ENCODE data around the gene KRTAP20-4.

The KRTAP20-4 gene

GRCh38 chr21:30646904-30647414, 26.5 kb downstream of the KRTAP20-4 start:
- no peak overlapping the region for H3K27ac ChIP-seq (ENCODE audit: low read length)
- H3K27me3 ChIP-seq (ENCODE audit: control insufficient read depth, insufficient read depth, low read length), result no peaks in the 10 kb centered on the region
- no peak for DNase-seq (ENCODE audit: low read depth, low spot score)
- no CpG with 5 or more reads among the region's 1 CpG for WGBS (ENCODE audit: insufficient coverage, insufficient read length)
- no peak overlapping the region for H3K4me3 ChIP-seq (ENCODE audit: low read length)
- no peaks in the 10 kb centered on the region for H3K4me1 ChIP-seq (ENCODE audit: control insufficient read depth, insufficient read depth, low read length)
- no peaks in the 10 kb centered on the region for H3K36me3 ChIP-seq (ENCODE audit: control insufficient read depth, insufficient read depth, low read length)
- H3K9me3 ChIP-seq (ENCODE audit: control insufficient read depth, insufficient read depth, low read length), result peaks cover 3% of the 10 kb centered on the region

GRCh38 chr21:30652891-30653290, 32.5 kb downstream of the KRTAP20-4 start:
- H3K27ac ChIP-seq (ENCODE audit: low read length), result no peak overlapping the region
- no peaks in the 10 kb centered on the region; the same call in 1 of the 2 replicates for H3K9me3 ChIP-seq (ENCODE audit: control insufficient read depth, insufficient read depth, low read length)
- DNase-seq (ENCODE audit: low read depth, low spot score), result no peak

GRCh38 chr21:30668776-30669175, 48.3 kb downstream of the KRTAP20-4 start:
- Histone ChIP-seq H3K27me3 (ENCODE audit: control insufficient read depth, insufficient read depth, low read length) (no peaks in the 10 kb centered on the region), H3K9me3 (ENCODE audit: control insufficient read depth, insufficient read depth, low read length) (peaks cover 6% of the 10 kb centered on the region), H3K4me1 (ENCODE audit: control insufficient read depth, insufficient read depth, low read length) (no peaks in the 10 kb centered on the region), H3K4me3 (ENCODE audit: low read length) (no peak overlapping the region), H3K36me3 (ENCODE audit: control insufficient read depth, insufficient read depth, low read length) (no peaks in the 10 kb centered on the region), H3K27ac (ENCODE audit: low read length) (no peak overlapping the region)
- no peak for DNase-seq (ENCODE audit: low read depth, low spot score)
- no CpG with 5 or more reads among the region's 1 CpG for WGBS (ENCODE audit: insufficient coverage, insufficient read length)

More at GRCh38 chr21:30652891-30653290, 32.5 kb downstream of the KRTAP20-4 start:
- Histone ChIP-seq H3K36me3 (ENCODE audit: control insufficient read depth, insufficient read depth, low read length) (no peaks in the 10 kb centered on the region), H3K4me1 (ENCODE audit: control insufficient read depth, insufficient read depth, low read length) (no peaks in the 10 kb centered on the region), H3K27me3 (ENCODE audit: control insufficient read depth, insufficient read depth, low read length) (no peaks in the 10 kb centered on the region), H3K4me3 (ENCODE audit: low read length) (no peak overlapping the region)
